ENCODE measurements around the gene FBLIM1. TPM values are rescaled to one million over a fixed set of nuclear protein-coding genes. Genes with fewer than 3 reads are reported as not detected.

The FBLIM1 gene
- total RNA-seq, 1 experiment from 2014 or later = 78.3 TPM

- H3K27ac Mint-ChIP-seq = peak overlapping the region; percentile 91; the same call in 1 of the 2 replicates
- H3K36me3 Mint-ChIP-seq = peaks cover 37% of the 10 kb centered on the region
- ChIA-PET POLR2A (no interaction called here), CTCF (interaction anchor here (1.3 kb wide), 1 partner anchor 23 kb away, joined by 6 read pairs; no protein-coding TSS in a partner anchor)
- no peaks in the 10 kb centered on the region for H3K9me3 Mint-ChIP-seq
- no peak for ATAC-seq
- TF ChIP-seq ELF4 (CRISPR knock-in tag; IDR thresholded peaks at IDR 0.05; ENCODE audit: low read depth) = no peak
- TF ChIP-seq ZNF121 (CRISPR knock-in tag; IDR thresholded peaks at IDR 0.05) = no peak
- no peak for TF ChIP-seq ATF2 (CRISPR knock-in tag; IDR thresholded peaks at IDR 0.05; ENCODE audit: borderline replicate concordance, low read depth)
- TF ChIP-seq ZNF532 (CRISPR knock-in tag; IDR thresholded peaks at IDR 0.05; ENCODE audit: borderline replicate concordance) = no peak
- TF ChIP-seq GRHL2 (CRISPR knock-in tag; IDR thresholded peaks at IDR 0.05; ENCODE audit: insufficient replicate concordance, severe bottlenecking) = no peak
- TF ChIP-seq ZNF416 (CRISPR knock-in tag; IDR thresholded peaks at IDR 0.05) = no peak
- TF ChIP-seq USF1 (CRISPR knock-in tag; IDR thresholded peaks at IDR 0.05) = no peak
- no peak for TF ChIP-seq CREB1 (CRISPR knock-in tag; IDR thresholded peaks at IDR 0.05)
- no peak for TF ChIP-seq ERG (CRISPR knock-in tag; IDR thresholded peaks at IDR 0.05)
- no peak for TF ChIP-seq ZNF423 (CRISPR knock-in tag; IDR thresholded peaks at IDR 0.05)
- no peak for TF ChIP-seq ZNF396 (CRISPR knock-in tag; IDR thresholded peaks at IDR 0.05; ENCODE audit: borderline replicate concordance)
- TF ChIP-seq MAX (CRISPR knock-in tag; IDR thresholded peaks at IDR 0.05) = no peak
- TF ChIP-seq ZMAT4 (CRISPR knock-in tag; IDR thresholded peaks at IDR 0.05) = no peak
- no peak for TF ChIP-seq SP1 (CRISPR knock-in tag; conservative IDR thresholded peaks at IDR 0.05)
- TF ChIP-seq IRF1 (CRISPR knock-in tag; IDR thresholded peaks at IDR 0.05) = no peak
- no peak for TF ChIP-seq MXD4 (CRISPR knock-in tag; IDR thresholded peaks at IDR 0.05; ENCODE audit: borderline replicate concordance)
- no peak for TF ChIP-seq ARID4B (CRISPR knock-in tag; IDR thresholded peaks at IDR 0.05; ENCODE audit: borderline replicate concordance)
- no peak for TF ChIP-seq HMGA2 (CRISPR knock-in tag; IDR thresholded peaks at IDR 0.05)
- peaks cover 30% of the 10 kb centered on the region for H3K4me1 Mint-ChIP-seq
- no peak overlapping the region for H3K4me3 Mint-ChIP-seq
- no peak for DNase-seq (ENCODE audit: low spot score)
- H3K27me3 Mint-ChIP-seq (ENCODE audit: low read depth) = no peaks in the 10 kb centered on the region
Measured at GRCh38 chr1:15764890-15765289, 6.3 kb downstream of the FBLIM1 start.

All from WTC11 (cell line).